ENCODE results near the gene NEK8.

GRCh38 chr17:28749516-28750177 lies 21.1 kb downstream of the NEK8 start:
- TF ChIP-seq RFX1 (IDR thresholded peaks at IDR 0.05) (no peak), DMBX1 (CRISPR knock-in tag; IDR thresholded peaks at IDR 0.05; ENCODE audit: borderline replicate concordance) (no peak), MAFF (IDR thresholded peaks at IDR 0.05; ENCODE audit: low read length) (no peak), PCBP2 (IDR thresholded peaks at IDR 0.05; ENCODE audit: low read depth, low read length, poor library complexity, severe bottlenecking) (no peak), KDM5B (IDR thresholded peaks at IDR 0.05; ENCODE audit: insufficient replicate concordance, low read depth, low read length) (peak; percentile 3), KDM1A (IDR thresholded peaks at IDR 0.05) (no peak), NFYB (IDR thresholded peaks at IDR 0.05; ENCODE audit: extremely low read depth, insufficient read length) (no peak), ELF4 (CRISPR knock-in tag; IDR thresholded peaks at IDR 0.05) (no peak), ATF1 (CRISPR knock-in tag; IDR thresholded peaks at IDR 0.05) (no peak), ATF1 (tag; IDR thresholded peaks at IDR 0.05) (no peak), ZBTB17 (CRISPR knock-in tag; IDR thresholded peaks at IDR 0.05) (no peak), POLR3G (IDR thresholded peaks at IDR 0.05; ENCODE audit: extremely low read depth, insufficient read length, insufficient replicate concordance) (no peak)

Data from K562 (cell line).